GM20000 (cell line): ENCODE measurements around the gene PLEKHA5.

ENCODE experiments used
- DNase-seq: peaks from one replicate; pipeline ENCODE4 v3.0.0; 2012; ENCODE audit warnings: low spot score
- TF ChIP-seq, protein P1 (sequence below): IDR thresholded peaks from 2 replicates; pipeline ENCODE4 v1.5.1; 2012; ENCODE audit warnings: mild to moderate bottlenecking, control low read depth; ENCODE audit errors: extremely low read depth, missing control alignments

Gene PLEKHA5

GRCh38 chr12:19144287-19144686 lies 14.8 kb downstream of the PLEKHA5 start:
- DNase-seq = no peak
- TF ChIP-seq, protein P1, sequence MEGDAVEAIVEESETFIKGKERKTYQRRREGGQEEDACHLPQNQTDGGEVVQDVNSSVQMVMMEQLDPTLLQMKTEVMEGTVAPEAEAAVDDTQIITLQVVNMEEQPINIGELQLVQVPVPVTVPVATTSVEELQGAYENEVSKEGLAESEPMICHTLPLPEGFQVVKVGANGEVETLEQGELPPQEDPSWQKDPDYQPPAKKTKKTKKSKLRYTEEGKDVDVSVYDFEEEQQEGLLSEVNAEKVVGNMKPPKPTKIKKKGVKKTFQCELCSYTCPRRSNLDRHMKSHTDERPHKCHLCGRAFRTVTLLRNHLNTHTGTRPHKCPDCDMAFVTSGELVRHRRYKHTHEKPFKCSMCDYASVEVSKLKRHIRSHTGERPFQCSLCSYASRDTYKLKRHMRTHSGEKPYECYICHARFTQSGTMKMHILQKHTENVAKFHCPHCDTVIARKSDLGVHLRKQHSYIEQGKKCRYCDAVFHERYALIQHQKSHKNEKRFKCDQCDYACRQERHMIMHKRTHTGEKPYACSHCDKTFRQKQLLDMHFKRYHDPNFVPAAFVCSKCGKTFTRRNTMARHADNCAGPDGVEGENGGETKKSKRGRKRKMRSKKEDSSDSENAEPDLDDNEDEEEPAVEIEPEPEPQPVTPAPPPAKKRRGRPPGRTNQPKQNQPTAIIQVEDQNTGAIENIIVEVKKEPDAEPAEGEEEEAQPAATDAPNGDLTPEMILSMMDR = no peak

DNA sequence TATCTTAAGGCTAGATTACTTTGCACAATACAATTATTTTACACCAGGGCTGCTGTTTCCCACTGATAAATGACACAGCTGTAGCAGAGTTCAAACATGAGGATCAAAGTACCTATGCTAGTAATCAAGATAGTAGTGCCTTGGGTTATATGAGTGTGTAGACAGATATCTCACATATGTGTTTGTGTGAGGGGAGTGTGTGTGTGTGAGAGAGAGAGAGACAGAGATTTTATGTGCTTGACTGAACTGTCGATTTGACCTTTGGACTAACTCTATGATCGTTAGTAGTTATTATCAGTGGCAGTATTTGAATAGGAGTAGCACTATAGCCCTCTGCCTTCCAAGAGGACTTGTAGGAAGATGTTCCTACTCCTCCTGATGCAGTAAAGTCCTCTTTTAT lies 15.5 kb downstream of the PLEKHA5 start:
- DNase-seq = no peak
- TF ChIP-seq, protein P1 = no peak

DNA sequence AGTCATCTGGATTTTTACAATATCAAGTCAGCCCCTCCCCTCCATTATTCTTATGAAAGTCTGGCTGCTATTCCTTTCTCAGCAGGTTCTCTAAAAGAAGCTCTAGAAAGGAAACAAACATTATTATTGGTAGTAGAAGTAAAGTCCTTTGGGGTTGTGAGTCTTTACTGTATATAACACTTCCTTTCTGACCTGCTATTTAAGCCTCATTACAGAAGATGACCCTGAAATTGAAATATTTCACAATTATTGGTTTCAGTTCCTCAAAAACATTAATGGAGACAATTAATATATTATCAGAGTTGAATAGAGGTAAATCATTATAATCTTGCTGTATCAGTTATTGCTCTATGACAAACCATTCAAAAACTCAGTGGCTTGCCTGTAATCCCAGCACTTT lies 19.3 kb downstream of the PLEKHA5 start:
- no peak for DNase-seq
- TF ChIP-seq, protein P1 = no peak

DNA sequence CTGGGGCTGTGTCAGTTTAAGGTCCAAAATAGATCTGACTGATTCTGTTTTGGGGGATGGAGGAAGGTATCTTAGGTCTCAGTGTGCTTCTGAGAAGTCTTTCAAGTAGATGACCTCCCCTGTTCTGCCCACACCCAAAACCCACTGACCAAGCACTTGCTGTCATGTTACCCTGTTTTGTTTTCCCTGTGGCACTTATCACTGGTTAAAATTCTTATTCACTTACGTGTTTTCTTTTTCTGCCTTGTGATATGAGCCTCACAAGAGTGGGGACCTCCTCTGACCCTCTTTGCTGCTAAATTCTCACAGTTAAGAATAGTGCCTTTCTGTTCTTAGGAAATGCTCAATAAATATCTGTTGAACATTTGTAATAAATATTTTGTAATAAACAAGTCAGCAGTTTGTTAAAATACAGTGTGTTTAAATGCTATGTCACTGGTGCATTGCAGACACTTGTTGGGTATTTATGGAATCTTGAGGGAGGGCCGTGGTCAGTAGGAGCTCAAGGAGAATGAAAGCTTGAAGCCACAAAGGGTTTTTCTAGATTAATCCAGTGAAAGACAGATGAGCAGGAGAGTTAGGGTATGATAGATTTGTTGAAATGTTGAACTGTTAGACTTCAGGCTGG lies 20.9 kb downstream of the PLEKHA5 start:
- TF ChIP-seq, protein P1 = no peak
- DNase-seq = no peak

GRCh38 chr12:19151298-19151697 lies 21.8 kb downstream of the PLEKHA5 start:
- TF ChIP-seq, protein P1 = no peak
- no peak for DNase-seq

GRCh38 chr12:19153396-19153795 lies 23.9 kb downstream of the PLEKHA5 start:
- TF ChIP-seq, protein P1 = no peak
- no peak for DNase-seq

- TF ChIP-seq, protein P1 = no peak
Observed at GRCh38 chr12:19154686-19155085, 25.2 kb downstream of the PLEKHA5 start.

More at GRCh38 chr12:19154686-19155085, 25.2 kb downstream of the PLEKHA5 start:
- DNase-seq = no peak
